GM19455 (cell line): Measurements from ENCODE around the gene TNRC6A.
A peak's percentile ranks its signal among the peaks of the same experiment; 100 is the strongest.
"Not testable (repeated sequence)": the region's sequence is repeated elsewhere in the genome, so short reads cannot be mapped to it uniquely, and the experiment has no call there.

Source experiments
- ATAC-seq: cut with Tn5 transposase; IDR thresholded peaks from one replicate; pipeline ENCODE4 v1.9.1; 2021; ENCODE audit not compliant: unreplicated experiment

Gene TNRC6A

GRCh38 chr16:24729243-24729950, at the start of gene TNRC6A:
Gene TNRC6A (plus strand): TSS chr16:24729651. CDS start chr16:24729842, 191 bp downstream.
- peak; percentile 92 for ATAC-seq

- no peak for ATAC-seq
These were observed 47.7 kb upstream of the TNRC6A start for GRCh38 chr16:24681793-24682192.

DNA sequence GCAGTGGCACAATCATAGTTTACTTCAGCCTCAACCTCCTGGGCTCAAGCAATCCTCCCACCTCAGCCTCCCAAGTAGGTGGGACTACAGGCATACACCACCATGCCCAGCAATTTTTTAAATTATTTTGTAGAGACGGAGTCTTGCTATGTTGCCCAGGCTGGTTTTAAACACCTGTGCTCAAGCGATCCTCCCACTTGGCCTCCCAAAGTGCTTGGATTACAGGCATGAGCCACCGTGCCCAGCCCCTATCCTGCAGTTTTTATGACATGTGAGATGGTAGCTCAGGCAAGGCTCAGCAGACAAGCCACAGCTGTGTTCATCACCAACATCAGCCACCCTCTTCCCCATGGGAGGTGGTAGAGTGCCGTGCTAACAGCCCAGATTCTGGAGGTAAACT, 46.2 kb upstream of the TNRC6A start:
- ATAC-seq = no peak

DNA sequence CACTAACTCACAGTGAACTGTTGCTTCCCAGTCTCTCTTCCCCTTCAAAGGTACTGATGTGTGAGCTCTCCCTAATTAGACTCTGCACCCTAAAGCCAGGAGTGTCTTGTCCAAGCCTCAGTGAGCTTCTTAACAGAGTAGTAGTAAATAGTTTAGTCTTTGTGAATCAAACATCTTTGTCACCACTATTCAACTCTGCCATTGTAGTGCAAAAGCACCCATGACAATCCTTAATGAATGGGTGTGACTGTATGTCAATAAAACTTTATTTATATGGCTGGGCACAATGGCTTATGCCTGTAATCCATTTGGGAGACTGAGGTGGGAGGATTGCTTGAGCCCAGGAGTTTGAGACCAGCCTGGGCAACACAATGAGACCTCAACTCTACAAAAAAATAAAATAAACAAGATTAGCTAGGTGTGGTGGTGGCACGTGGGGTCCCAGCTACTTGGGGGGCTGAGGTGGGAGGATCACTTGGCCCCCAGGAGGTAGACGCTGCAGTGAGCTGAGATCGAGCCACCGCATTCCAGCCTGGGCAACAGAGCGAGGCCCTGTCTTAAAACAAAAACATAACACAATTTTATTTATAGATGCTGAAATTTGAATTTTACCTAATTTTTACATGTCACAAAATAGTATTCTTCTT, 45.5 kb upstream of the TNRC6A start:
- ATAC-seq = no peak

GRCh38 chr16:24685539-24686432, 43.7 kb upstream of the TNRC6A start:
- no peak for ATAC-seq

DNA sequence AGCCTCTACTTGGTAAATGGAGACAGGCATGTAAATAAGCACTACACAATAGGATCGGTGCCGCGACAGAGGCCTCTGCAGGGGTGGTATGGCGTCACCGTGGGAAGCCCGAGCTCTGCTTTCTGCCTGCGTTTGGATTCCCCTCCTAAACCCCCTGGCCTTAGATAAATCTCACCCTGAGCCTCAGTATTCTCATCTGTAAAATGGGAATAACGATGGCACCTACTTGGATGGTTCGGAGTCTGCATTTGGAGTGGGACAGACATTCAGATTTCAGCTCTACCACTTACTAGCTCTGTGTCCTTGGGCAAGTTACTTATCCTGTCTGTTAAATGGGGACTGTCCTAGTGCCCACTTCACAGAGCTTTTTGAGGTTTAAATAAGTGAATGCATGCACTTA, 42.8 kb upstream of the TNRC6A start:
- no peak for ATAC-seq

DNA sequence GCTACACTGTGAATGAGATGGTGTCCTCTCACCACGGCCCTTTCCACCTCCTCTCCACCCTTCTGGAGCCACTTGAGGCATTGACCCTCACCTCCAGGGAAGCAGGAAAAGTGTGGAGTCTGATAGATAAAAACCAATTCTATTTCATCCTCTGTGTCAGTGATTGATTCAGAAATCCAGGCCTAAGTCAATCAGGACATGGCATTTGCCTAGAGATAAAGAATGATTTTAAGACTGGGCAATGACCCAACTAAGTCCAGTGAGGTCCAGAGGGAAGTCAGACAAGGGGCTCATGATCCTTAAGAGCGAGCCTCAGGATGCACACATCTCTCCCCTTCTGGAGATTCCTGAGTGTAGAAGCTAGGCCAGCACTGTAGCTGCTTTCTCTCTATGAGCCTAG, 41.1 kb upstream of the TNRC6A start:
- ATAC-seq = no peak

DNA sequence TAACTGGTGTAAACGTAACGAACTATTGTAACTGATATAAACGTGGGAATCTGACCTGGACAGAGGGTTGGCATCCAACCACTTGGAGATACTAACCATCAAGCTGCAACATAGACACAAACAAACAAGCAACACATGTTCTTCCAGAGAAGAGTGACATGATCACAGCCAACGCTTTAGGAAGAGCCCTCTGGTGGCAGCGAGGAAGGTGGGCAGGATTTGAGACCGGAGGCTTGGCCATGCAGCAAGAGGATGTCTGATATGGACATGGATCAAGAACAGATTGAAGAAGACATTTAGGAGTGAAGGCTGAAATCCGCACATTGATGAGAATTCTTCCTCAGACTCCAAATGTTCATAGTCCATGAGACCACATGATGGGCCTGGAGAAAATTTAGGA, 40.3 kb upstream of the TNRC6A start:
- ATAC-seq = no peak

- ATAC-seq = no peak
These were observed 36.6 kb upstream of the TNRC6A start for GRCh38 chr16:24692854-24693253.

DNA sequence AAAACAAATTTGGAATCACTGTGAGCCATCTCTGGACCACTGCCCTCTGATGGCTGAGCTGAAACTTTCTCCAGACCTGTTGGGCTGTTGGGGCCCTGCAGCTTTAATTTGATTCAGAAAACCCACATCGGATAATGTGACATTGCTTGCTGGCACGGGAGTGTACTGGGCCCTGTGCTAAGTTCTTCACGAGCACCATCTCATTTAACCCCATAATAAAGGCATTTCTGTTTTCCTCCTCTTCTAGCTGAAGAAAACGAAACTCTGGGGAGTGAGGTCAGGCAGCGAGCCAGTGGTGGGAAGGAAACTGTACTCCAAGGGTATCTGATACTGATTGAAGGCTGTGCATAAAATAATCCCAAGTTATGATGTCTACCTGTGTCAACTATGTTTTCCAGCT, 34.5 kb upstream of the TNRC6A start:
- ATAC-seq = no peak

GRCh38 chr16:24696699-24697098, 32.8 kb upstream of the TNRC6A start:
- ATAC-seq = no peak

GRCh38 chr16:24698308-24698707, 31.1 kb upstream of the TNRC6A start:
- ATAC-seq = no peak

- ATAC-seq = no peak
These were observed 30.2 kb upstream of the TNRC6A start for GRCh38 chr16:24699151-24699723.

GRCh38 chr16:24700549-24701392, 28.7 kb upstream of the TNRC6A start:
- ATAC-seq = no peak

GRCh38 chr16:24701521-24701951, 27.9 kb upstream of the TNRC6A start:
- no peak for ATAC-seq

DNA sequence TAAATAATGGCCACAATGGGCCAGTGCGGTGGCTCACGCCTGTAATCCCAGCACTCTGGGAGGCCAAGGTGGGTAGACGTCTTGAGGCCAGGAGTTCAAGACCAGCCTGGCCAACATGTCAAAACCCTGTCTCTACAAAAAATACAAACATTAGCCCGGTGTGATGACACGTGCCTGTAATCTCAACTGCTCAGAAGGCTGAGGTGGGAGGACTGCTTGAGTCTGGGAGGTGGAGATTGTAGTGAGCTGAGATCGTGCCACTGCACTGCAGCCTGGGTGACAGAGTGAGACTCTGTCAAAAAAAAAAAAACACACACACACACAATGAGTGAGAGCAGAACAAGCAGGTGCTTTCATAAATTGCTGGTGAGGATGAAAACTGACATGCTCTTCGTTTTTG, 21.7 kb upstream of the TNRC6A start:
- ATAC-seq = not testable (repeated sequence)

DNA sequence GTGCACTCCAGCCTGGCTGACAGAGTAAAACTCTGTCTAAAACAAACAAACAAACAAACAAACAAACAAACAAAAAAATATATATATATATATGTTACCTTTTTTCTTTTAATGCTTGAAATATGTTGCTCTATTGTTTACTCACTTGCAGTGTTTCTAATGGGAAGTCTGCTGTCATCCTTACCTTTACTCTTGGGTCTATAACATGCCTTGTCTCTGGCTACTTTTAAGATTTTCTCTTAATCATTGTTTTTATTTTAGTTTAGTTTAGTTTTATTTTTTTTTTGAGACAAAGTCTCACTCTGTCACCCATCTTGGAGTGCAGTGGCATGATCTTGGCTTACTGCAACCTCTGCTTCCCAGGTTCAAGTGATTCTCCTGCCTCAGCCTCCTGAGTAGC, 16.1 kb upstream of the TNRC6A start:
- no peak for ATAC-seq

DNA sequence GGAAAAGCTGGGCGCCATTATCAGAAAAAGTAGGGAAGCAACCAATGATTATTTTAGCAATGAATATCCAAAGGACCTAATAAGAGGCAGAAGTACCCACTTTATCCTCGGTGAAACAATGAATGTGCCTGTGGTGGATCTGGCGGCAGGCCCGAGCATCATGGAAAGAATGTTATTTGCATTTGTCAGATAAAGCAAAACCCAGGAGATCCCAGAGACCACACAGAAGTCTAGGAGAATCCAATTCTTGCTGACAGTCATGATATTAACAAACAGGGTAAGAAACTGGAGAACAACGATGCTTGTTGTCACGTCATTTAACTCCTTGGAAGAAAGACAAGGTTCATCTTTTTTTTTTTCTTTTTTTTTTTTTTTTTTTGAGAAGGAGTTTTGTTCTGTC, 12.0 kb upstream of the TNRC6A start:
- ATAC-seq = no peak

- ATAC-seq = no peak
These were observed 10.4 kb upstream of the TNRC6A start for GRCh38 chr16:24718967-24719521.

DNA sequence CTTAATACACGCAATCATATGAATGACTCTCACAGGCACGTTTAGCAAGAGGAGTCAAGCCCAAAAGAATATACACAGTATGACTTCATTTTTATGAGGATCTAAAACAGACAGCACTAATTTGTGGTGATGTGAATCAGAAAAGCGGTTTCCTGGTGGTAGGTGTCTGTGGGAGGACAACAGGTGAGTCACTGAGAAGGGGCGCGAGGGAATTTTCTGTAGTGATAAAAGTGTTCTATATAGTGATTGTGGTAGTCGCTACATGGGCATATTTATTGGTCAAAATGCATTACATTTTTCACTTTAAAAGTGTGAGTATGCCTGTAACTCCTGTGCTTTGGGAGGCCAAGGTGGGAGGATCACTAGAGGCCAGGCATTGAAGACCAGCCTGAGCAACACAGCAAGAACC, 7.6 kb upstream of the TNRC6A start:
- ATAC-seq = no peak
